CD4-positive, alpha-beta T cell treated with Interleukin-6 for 4 hours (primary cell): ENCODE results near the gene ZNF891.

Experiments
- DNase-seq: peaks from one replicate; pipeline ENCODE4 v3.0.0-alpha.2; 2020; ENCODE audit warnings: mixed read lengths

The ZNF891 gene

DNA sequence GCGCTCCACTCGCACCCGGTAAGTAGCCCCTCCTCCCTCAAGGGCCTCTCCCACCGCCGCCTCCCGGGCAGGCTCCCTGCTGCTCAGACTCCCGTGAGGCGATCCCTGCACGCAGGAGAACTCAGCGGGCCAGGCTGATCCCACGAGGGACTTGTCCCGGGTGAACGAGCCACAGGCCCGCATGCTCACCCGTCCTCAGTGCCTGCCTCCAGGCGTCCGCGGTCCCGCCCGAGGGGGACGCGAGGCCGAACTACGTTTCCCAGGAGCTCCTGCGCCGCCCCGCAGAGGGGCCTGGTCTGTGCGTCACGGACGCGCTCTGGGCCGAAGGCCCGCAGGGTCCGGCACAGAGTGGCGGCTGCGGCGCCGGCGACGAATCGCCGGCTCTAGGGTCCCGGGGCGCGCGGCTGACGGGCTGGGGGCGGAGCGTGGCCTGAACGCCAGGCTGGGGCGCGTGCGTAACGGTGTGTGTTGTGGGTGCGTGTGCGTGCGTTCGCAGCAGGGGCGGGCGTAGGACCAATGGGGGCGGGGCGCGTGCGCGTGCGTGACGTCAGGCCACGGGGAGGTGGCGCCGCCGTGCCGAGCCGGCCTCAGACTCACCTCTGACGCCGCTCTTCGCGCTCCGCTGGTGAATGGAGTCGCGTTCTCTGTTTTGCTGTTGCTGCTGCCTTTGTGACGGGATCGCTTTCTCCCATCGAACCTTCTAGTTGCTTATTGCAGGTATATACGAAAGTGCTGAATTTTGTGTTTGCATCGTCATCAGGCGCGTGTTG is at the start of gene ZNF891, which contains the start of gene ZNF10:
Gene ZNF891, minus strand, starts transcription at position 237 of the 770 bp plus-strand sequence. CDS start 8,356 bp downstream, outside the sequence.
Gene ZNF10, plus strand, starts transcription at position 590 of the 770 bp plus-strand sequence. CDS start 13,866 bp downstream, outside the sequence.
- DNase-seq: peak; percentile 95

DNA sequence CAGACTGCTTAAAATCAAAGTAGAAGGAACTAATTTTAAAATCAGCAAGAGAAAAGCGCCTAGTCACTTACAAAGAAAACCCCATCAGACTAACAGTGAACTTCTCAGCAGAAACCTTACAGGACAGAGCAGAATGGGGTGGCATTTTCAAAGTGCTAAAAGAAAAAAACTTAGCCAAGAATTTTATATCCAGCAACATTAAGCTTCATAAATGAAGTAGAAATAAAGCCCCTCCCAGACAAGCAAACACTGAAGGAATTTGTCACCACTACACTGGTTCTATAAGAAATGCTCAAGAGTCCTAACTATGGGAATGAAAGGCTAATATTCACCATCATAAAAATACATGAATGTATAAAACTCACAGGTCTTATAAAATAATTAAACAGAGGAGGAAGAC is 44.8 kb upstream of the ZNF891 start:
- DNase-seq: no peak

DNA sequence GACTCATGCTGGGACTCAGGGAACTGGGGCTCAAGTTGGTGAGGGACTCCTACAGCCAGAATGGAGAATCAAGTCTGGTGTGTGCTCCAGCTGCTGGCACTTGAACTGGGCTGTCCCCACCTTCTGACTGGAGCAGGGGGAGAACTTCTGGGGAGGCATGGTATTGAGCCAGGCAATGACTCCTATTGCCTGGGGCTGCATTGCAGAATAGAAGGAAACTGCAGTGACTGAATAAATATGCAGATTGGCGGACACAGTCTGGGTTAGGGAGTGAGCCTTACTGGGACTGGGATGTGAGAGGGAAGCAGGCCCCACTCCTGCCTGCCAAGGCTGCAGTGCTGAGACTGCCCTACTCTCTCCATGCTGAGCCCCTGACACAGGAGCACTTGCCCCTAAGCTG is 42.4 kb upstream of the ZNF891 start:
- DNase-seq: no peak

DNA sequence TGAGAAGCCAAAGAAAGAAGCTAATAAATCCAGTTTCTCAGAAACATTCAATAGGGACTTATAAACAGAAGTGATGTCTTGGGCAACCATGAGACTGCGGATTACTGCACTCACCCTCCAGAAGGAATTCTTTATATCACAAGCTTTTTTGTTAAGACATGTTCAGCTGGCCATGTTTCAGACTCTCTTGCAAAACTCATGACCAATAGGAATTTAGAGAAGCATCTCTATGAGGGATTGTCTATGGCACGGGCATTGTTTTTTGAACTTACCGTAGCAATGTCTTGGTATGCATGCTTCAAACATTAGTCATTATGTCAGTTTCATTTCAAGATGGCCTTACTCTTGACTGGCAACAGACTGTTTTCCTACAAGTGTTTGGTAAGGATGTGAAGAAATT is 35.7 kb upstream of the ZNF891 start:
- no peak for DNase-seq

DNA sequence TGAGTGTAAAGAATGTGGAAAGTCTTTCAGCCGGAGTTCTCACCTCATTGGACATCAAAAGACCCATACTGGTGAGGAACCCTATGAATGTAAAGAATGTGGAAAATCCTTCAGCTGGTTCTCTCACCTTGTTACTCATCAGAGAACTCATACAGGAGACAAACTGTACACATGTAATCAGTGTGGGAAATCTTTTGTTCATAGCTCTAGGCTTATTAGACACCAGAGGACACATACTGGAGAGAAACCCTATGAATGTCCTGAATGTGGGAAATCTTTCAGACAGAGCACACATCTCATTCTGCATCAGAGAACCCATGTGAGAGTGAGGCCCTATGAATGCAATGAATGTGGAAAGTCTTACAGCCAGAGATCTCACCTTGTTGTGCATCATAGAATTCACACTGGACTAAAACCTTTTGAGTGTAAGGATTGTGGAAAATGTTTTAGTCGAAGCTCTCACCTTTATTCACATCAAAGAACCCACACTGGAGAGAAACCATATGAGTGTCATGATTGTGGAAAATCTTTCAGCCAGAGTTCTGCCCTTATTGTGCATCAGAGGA is 26.1 kb upstream of the ZNF891 start:
- no peak for DNase-seq

DNA sequence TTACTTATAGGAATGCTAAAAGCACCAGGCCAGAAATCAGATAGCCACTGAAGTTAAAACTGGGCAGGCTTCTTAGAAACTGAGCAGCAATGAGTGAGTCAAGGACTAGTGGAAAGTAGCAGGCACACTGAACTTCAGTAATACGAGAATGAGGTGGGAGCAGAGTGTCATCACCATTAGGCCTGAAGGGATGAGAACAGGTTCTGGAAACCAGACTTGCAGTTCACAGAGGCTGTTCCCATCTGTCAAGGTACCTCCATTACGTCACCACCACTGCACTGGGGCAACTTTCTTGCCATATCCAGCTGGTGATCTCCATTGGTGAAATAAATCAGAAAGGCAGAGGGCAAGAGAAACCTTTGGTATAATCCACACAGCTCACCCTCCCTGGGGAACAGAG is 15.9 kb upstream of the ZNF891 start:
- no peak for DNase-seq

DNA sequence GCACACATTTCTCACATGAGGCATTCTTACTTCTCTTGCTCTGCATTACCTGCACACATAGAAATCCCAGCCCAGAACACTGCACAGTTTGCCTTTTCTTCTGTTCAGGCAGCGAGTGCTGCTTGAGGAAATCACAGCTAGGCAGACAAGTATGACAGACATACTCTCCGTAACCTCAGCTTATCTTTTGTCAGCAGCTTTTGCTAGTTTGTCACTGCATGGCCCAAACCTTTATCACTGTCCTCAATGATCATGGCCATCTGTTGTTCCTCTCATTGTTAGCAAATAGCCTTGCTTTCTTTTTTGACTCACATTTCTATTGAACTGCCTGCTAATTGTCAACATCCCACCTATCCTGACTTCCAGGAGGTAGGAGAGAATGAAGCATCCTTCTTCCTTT is 5.7 kb upstream of the ZNF891 start:
- no peak for DNase-seq

DNA sequence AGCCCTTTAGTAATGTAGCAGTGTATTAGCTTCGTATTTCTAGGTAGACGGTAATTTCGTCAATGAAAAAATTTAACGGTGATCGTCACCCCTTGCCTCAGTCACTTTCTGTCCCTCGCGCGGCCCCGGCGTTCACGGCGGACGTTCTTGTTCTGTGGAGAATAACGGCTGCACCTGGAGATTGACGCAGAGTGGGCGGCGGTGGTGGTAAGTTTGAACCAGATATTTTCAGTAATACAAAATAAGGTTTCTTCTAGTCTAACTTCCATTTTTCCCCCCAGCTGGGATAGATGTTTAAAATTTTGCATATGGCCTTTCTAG is 694 bp upstream of the ZNF891 start:
- DNase-seq: peak; percentile 47

DNA sequence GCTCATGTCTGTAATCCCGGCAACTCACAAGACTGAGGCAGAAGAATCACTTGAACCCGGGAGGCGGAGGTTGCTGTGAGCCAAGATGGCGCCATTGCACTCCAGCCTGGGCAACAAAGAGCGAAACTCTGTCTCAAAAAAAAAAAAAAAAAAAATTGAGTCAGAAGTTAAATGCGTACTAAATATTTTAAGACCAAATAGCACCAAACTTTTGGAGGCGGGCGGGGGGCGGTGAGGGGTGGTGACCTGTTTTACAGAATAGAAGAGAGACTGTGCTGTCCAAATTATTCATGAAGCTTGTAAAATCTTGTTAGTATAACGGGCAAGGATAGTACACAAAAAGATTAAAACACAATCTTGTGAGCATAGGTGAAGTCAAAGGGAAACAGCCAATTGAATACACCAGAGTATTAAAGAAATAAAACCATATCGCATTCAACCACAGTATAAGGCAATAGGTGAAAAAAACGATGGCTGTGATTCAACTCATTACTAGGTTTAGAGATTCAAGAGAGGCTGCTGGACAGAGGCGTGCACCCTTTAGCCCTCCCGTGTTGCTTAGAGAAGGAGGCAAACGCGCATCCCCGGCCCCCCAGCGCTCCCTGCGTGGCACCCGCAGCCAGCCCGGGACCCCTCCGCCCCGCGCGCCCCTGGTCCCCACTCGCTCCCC is 571 bp downstream of the ZNF891 start:
- DNase-seq: no peak

DNA sequence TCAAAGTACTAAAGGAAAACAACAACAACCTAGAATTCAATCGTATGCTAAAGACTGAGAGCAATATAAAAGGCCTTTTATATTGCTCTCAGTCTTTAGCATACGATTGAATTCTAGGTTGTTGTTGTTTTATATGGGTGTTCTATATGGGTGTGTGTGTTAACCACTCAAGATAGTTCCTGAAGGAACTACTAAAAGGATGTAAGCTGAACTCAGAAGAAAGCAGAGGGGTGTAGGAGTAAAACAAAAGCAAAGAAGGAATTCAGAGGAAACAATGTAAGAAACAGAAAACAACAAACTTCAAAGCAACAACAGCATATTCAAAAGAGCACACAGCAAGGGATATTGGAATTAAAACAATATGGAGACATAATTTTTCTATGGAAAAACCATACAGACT is 5.4 kb downstream of the ZNF891 start:
- DNase-seq: no peak

DNA sequence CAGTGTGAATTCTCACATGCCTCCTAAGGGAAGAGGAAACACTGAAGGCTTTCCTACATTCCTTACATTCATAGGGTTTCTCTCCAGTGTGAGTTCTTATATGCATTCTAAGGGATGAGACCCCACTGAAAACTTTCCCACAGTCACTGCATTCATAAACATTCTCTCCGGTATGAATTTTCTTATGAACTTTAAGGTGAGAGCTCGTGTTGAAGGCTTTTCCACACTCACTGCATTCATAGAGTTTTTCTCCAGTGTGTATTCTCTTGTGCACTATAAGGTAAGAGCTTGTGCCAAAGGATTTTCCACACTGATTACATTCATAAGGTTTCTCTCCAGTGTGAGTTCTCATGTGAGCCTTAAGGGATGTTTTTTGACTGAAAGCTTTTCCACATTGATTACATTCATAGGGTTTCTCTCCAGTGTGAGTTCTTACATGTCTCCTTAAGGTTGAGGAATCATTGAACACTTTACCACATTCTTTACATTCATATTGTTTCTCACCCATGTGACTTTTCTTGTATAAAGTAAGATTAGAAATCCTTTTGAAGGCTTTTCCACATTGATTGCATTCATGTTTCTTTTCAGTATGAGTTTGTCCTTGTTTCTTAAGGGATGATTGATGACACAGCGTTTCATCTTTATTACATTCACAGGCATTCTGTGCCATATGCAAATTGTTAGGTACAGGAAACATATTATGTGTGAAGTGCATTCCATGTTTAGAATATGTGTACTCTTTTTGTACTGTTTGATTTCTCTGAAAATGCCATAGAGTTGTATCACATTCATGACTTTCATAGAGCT is 9.5 kb downstream of the ZNF891 start:
- no peak for DNase-seq

DNA sequence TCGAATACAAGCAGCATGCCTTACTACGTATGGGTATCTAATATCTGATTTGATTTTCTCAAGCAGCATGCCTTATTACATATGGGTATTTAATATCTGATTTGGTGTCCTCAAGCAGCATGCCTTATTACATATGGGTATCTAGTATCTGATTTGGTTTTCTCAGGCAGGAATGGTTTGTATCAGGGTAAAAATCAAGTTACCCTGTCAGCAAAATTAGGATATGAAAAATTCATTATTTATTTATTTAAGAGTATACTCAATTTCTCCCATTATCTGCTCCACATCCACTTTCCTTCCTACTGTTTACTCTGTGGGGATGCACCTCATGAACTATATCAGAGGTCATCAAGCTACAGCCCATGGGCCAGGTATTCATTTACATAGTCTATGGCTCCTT is 21.9 kb downstream of the ZNF891 start:
- DNase-seq: no peak

DNA sequence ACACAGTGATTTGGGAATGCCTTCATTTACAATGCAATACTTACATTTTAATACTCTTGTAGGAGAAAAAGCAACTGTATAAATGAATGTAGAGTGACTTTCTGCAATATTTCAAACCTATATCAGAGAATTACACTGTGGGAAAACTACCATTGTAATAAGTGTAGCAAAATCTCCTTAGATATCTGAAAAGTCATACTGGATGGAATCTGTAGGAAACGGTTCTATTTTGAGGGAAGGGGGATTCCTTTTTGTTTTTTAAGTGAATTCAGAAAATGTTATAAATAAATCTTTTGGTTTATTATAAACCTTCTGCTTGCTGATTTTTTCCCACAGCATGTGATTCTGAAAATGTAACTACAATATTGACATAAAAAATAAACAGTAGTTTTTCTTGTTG is 23.0 kb downstream of the ZNF891 start:
- DNase-seq: no peak

DNA sequence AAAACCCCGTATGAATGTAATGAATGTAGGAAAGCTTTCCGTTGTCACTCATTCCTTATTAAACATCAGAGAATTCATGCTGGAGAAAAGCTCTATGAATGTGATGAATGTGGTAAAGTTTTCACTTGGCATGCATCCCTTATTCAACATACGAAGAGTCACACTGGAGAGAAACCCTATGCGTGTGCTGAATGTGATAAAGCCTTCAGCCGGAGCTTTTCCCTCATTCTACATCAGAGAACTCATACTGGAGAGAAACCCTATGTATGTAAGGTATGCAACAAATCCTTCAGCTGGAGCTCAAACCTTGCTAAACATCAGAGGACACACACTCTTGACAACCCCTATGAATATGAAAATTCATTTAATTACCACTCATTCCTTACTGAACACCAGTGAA is 23.8 kb downstream of the ZNF891 start:
- no peak for DNase-seq

DNA sequence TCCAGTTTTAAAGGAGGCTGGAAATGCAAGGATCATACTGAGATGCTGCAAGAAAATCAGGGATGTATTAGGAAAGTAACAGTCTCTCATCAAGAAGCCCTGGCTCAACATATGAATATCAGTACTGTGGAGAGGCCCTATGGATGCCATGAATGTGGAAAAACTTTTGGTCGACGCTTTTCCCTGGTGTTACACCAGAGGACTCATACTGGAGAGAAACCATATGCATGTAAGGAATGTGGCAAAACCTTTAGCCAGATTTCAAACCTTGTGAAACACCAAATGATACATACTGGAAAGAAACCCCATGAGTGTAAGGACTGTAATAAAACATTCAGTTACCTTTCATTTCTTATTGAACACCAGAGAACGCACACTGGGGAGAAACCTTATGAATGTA is 24.5 kb downstream of the ZNF891 start:
- no peak for DNase-seq

DNA sequence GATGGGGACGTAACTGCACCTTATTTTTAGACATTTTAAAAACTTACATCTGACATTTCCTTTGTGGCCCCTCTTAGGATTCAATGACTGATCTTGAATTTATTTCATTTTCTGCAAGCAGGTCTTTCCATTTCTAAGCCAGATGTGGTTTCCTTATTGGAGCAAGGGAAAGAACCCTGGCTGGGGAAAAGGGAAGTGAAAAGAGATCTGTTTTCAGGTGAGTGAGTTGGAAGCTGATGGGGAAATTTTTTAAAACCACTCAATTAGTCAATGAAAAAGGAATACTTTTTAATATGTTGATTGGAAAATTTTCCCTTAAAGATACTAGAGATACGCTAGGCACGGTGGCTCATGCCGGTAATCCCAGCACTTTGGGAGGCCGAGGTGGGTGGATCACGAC is 46.7 kb downstream of the ZNF891 start:
- no peak for DNase-seq

DNA sequence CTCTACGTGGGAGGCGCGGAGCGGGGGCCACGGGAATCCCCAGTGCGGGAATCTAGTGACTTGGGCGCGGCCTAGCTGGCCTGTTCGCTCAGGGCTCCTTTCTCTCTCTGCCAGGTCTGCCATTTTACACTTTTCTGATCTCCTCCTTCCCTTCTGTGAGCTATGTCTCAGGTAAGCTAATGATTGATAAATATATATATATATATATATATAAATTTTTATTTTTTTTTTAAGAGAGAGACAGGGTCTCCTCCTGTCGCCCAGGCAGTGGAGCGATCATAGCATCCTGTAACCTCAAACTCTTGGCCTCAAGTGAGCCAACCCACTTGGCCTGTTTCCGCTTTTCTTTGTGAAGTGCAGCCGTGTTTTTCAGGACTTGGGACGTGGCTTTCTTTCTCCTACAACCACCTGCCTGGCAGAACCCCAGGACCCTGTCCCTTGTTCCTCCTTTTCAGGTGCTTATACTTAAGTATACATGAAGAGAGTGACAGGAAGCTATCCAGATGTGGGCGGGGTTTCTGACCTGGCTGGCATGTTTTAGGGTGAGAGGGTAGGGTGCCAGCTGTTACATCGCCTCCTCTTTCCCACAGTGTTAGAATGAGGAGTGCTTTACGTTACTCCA is 48.8 kb downstream of the ZNF891 start:
- DNase-seq: no peak

DNA sequence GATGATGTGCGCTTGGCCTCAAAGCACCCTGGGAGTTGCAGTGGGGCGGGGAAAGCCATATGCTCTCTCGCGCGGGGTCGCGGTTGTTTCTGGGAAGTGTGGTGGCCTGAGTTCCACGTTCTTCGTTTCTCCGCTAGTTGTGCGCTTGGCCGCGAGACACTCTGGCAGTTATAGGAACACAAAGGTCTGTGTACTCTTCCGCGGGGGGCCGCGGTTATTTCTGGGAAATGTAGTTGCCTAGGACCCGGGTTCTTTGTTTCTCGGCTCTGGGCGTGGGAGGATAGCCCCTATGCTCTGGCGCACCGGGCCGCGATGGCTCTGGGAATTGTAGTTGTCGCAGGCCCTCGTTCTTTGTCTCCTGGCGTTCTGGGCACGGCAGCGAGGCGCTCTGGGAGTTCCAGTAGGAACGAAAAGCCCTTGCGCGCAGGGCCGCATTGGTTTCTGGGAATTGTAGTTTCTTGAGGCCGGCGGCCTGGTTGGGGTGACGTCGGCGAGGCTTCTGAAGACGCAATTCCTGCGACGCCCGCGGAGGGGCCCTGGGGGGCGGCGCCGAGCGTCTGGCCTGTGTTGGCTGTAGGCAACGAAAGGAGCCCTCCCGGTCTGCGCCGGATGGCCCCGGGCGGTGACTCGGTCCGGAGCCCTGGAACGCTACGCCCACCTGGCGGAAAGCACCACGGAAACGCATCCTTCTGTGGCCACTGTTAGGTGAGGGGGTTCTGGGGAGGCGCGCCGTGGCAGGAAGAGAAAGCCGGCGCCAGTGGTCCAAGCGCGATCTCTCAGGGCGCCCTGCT is 49.5 kb downstream of the ZNF891 start, which contains the start of gene ZNF140:
Gene ZNF140, plus strand, starts transcription at position 556 of the 791 bp plus-strand sequence. CDS start 398 bp downstream, outside the sequence.
- DNase-seq: peak; percentile 94

DNA sequence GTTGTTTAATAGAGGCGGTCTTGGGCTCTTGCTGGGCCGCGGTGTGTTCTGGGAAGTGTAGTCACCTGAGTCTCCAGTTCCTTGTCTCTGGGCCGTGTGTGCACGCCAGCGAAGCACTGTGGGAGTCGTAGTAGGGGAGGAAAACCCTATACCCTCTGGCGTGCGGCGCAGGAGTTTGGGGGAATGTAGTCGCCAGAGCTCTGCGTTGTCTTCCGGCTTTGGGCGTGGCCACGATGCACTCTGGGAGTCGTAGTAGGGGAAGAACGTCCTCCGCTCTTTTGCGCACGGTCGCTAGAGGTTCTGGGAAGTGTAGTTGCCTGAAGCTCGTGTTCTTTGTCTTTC is 50.1 kb downstream of the ZNF891 start:
- DNase-seq: peak; percentile 97

DNA sequence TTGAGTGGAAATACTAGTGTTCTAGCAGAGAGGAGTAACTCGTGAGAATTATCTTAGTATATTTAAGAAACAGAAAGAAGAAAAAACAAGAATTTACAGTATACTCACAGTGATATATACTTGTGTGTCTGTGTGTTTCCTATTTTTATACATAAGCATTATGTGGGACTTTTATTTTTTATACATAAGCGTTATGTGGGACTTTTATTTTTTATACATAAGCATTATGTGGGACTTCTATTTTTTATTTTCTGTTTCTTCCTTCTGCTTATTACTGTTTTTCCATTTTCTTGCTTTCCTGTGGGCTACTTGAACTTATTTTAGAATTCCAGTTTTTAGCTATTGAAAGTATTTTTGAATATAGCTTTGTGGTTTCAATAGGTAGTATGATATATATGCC is 56.2 kb downstream of the ZNF891 start:
- DNase-seq: no peak

DNA sequence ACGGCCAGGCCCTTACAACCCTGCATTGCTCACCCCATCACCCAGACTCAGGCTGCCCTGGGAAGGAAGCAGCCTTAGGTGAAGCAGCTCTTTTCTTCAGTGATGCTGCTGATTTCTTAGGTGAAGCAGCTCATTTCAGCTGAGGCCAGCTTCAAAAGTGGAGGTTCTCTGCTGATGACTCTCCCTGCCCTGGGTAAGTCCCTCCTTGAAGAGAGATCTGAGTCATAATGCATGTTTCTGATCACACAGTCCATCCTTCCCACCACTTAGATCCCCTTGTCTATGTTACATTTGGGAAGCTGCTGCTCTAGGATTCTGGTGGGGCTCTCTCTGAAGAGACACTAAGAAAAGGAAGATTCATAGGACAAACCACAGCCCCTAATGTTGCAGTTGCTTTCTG is 66.5 kb downstream of the ZNF891 start:
- no peak for DNase-seq

DNA sequence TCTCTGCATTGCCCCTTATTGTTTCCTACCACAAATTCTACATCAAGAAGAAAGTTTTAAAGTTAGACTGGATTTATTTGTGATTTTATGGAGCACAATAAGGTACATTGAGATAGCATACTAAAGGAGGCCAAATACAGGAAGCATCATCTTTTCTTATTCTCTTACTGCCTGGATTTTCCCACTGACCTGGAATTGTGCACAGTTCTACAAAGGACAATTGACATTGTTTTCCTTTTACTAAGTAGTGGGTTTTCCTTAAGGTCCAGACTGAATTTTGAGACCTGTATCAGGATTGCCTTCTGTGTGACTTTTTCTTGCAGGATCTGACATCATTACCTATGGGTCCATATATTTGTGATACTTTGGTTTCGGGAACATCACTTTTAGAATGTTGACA is 68.1 kb downstream of the ZNF891 start:
- no peak for DNase-seq
